Measurements from ENCODE around the gene MOB3A. TPM values are rescaled to one million over a fixed set of nuclear protein-coding genes. Genes with fewer than 3 reads are reported as not detected.
"Not testable (repeated sequence)": the region's sequence is repeated elsewhere in the genome, so short reads cannot be mapped to it uniquely, and the experiment has no call there.

Gene MOB3A
- total RNA-seq, 1 donor from 2014 or later = 66.0 TPM

GRCh38 chr19:2037651-2038255 is 58.4 kb downstream of the MOB3A start:
- Mint-ChIP-seq H3K36me3 (ENCODE audit: unreplicated experiment) (no peaks in the 10 kb centered on the region), H3K4me1 (ENCODE audit: low read depth, unreplicated experiment) (peaks cover 2% of the 10 kb centered on the region), H3K9me3 (ENCODE audit: unreplicated experiment) (no peaks in the 10 kb centered on the region), H3K27me3 (ENCODE audit: unreplicated experiment) (no peaks in the 10 kb centered on the region), H3K27ac (ENCODE audit: unreplicated experiment) (no peak overlapping the region), H3K4me3 (ENCODE audit: unreplicated experiment) (no peak overlapping the region)
- TF ChIP-seq CTCF (IDR thresholded peaks at IDR 0.05; ENCODE audit: partially characterized antibody, unreplicated experiment) = no peak
- DNase-seq = no peak

GRCh38 chr19:2036424-2036823 is 59.7 kb downstream of the MOB3A start:
- no peak overlapping the region for H3K4me3 Mint-ChIP-seq (ENCODE audit: unreplicated experiment)
- peaks cover 2% of the 10 kb centered on the region for H3K27me3 Mint-ChIP-seq (ENCODE audit: unreplicated experiment)
- H3K27ac Mint-ChIP-seq (ENCODE audit: unreplicated experiment) = no peak overlapping the region
- DNase-seq = no peak
- H3K9me3 Mint-ChIP-seq (ENCODE audit: unreplicated experiment) = no peaks in the 10 kb centered on the region
- no peak for TF ChIP-seq CTCF (IDR thresholded peaks at IDR 0.05; ENCODE audit: partially characterized antibody, unreplicated experiment)
- H3K4me1 Mint-ChIP-seq (ENCODE audit: low read depth, unreplicated experiment) = peaks cover 2% of the 10 kb centered on the region
- H3K36me3 Mint-ChIP-seq (ENCODE audit: unreplicated experiment) = no peaks in the 10 kb centered on the region

GRCh38 chr19:2035590-2035991 is 60.5 kb downstream of the MOB3A start:
- TF ChIP-seq CTCF (IDR thresholded peaks at IDR 0.05; ENCODE audit: partially characterized antibody, unreplicated experiment) = no peak
- Mint-ChIP-seq H3K4me1 (ENCODE audit: low read depth, unreplicated experiment) (no peaks in the 10 kb centered on the region), H3K27ac (ENCODE audit: unreplicated experiment) (no peak overlapping the region), H3K36me3 (ENCODE audit: unreplicated experiment) (no peaks in the 10 kb centered on the region), H3K4me3 (ENCODE audit: unreplicated experiment) (no peak overlapping the region), H3K9me3 (ENCODE audit: unreplicated experiment) (no peaks in the 10 kb centered on the region), H3K27me3 (ENCODE audit: unreplicated experiment) (peaks cover 2% of the 10 kb centered on the region)
- peak; percentile 16 for DNase-seq

- Mint-ChIP-seq H3K36me3 (ENCODE audit: unreplicated experiment) (no peaks in the 10 kb centered on the region), H3K4me1 (ENCODE audit: low read depth, unreplicated experiment) (no peaks in the 10 kb centered on the region), H3K9me3 (ENCODE audit: unreplicated experiment) (no peaks in the 10 kb centered on the region), H3K27ac (ENCODE audit: unreplicated experiment) (no peak overlapping the region), H3K4me3 (ENCODE audit: unreplicated experiment) (no peak overlapping the region), H3K27me3 (ENCODE audit: unreplicated experiment) (peaks cover 2% of the 10 kb centered on the region)
- TF ChIP-seq CTCF (IDR thresholded peaks at IDR 0.05; ENCODE audit: partially characterized antibody, unreplicated experiment) = no peak
- DNase-seq = peak; percentile 43
Measured at GRCh38 chr19:2034729-2035589, 61.2 kb downstream of the MOB3A start.

GRCh38 chr19:2034253-2034652 is 61.9 kb downstream of the MOB3A start:
- H3K27me3 Mint-ChIP-seq (ENCODE audit: unreplicated experiment); H3K27ac Mint-ChIP-seq (ENCODE audit: unreplicated experiment); H3K9me3 Mint-ChIP-seq (ENCODE audit: unreplicated experiment); H3K36me3 Mint-ChIP-seq (ENCODE audit: unreplicated experiment); DNase-seq; H3K4me3 Mint-ChIP-seq (ENCODE audit: unreplicated experiment); H3K4me1 Mint-ChIP-seq (ENCODE audit: low read depth, unreplicated experiment): not testable (repeated sequence)
